ENCODE measurements around the gene TMIE. TPM values are rescaled to one million over a fixed set of nuclear protein-coding genes. Genes with fewer than 3 reads are reported as not detected.

Gene TMIE
- total and polyA plus RNA-seq, 4 donors, result 0.32 to 0.71 (median 0.57) TPM

DNA sequence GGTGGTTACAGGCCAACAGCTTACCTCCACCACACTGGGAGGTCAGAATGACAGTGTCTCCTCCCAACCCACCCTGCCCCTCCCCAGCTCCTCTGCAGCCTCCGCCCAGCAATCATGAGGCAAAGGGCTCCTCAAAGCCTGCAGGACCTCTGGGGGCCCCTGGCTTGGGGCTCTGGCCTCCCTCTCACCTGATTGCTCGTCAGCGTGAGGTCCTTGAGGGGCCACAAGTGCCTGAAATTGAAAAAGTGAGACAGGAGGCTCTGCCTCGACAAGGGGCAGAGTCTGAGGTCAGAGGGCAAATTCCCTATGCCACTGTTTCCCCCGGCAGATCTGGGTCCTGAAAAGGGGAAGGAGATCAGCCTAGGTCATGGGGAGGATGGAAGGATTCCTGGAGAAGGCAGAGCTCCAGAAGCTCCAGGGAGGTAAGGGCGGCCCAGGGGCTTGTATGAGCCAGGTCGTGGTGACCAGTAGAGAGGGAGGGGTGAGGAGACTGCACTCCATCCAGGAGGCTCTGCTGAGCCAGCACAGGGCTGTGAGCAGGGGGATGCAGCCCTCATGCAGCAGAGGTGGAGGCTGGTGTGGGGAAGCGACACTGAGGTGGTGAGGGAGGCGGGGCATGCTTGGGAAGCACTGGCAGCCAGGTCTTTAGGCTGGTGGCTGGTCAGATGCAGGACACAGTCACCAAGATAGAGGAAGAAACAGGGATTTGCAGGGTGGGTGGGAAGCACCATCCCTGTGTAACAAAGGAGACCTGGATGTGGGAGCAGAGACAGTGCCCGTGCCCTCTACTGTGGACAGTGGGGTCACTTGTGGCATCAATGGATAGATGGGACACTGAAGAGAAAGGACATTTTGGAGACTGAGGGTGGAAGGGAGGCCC is 27.8 kb upstream of the TMIE start:
- TF ChIP-seq, protein P1, sequence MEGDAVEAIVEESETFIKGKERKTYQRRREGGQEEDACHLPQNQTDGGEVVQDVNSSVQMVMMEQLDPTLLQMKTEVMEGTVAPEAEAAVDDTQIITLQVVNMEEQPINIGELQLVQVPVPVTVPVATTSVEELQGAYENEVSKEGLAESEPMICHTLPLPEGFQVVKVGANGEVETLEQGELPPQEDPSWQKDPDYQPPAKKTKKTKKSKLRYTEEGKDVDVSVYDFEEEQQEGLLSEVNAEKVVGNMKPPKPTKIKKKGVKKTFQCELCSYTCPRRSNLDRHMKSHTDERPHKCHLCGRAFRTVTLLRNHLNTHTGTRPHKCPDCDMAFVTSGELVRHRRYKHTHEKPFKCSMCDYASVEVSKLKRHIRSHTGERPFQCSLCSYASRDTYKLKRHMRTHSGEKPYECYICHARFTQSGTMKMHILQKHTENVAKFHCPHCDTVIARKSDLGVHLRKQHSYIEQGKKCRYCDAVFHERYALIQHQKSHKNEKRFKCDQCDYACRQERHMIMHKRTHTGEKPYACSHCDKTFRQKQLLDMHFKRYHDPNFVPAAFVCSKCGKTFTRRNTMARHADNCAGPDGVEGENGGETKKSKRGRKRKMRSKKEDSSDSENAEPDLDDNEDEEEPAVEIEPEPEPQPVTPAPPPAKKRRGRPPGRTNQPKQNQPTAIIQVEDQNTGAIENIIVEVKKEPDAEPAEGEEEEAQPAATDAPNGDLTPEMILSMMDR (IDR thresholded peaks at IDR 0.05; ENCODE audit: control extremely low read depth, extremely low read depth), result no peak
- Histone ChIP-seq H3K4me1 (ENCODE audit: control insufficient read depth in 5 of 5, insufficient read depth in 5 of 5, low read length in 5 of 5) (peaks cover 0 to 5% (median 0%) of the 10 kb centered on the region in 5 donors), H3K4me3 (no peak overlapping the region), H3K27me3 (ENCODE audit: control insufficient read depth in 3 of 3, insufficient read depth in 3 of 3, low read length in 2 of 3) (no peaks in the 10 kb centered on the region), H3K9me3 (ENCODE audit: control insufficient read depth in 4 of 4, insufficient read depth in 3 of 4, low read length in 3 of 4) (no peaks in the 10 kb centered on the region), H3K36me3 (ENCODE audit: control insufficient read depth in 4 of 4, insufficient read depth in 4 of 4, low read length in 4 of 4) (peaks cover 0 to 46% (median 0%) of the 10 kb centered on the region in 4 donors), H3K9ac (ENCODE audit: insufficient read depth in 1 of 2, low read length in 2 of 2) (no peak overlapping the region), H3K27ac (ENCODE audit: low read depth in 1 of 2, low read length in 1 of 2) (no peak overlapping the region)
- 84 to 88% methylated on average over 10 of the region's 10 CpGs for WGBS, 2 donors
- ATAC-seq (ENCODE audit: insufficient read depth, low FRiP score), result no peak
- peak in 1 of 3 donors; percentile 5 for DNase-seq

DNA sequence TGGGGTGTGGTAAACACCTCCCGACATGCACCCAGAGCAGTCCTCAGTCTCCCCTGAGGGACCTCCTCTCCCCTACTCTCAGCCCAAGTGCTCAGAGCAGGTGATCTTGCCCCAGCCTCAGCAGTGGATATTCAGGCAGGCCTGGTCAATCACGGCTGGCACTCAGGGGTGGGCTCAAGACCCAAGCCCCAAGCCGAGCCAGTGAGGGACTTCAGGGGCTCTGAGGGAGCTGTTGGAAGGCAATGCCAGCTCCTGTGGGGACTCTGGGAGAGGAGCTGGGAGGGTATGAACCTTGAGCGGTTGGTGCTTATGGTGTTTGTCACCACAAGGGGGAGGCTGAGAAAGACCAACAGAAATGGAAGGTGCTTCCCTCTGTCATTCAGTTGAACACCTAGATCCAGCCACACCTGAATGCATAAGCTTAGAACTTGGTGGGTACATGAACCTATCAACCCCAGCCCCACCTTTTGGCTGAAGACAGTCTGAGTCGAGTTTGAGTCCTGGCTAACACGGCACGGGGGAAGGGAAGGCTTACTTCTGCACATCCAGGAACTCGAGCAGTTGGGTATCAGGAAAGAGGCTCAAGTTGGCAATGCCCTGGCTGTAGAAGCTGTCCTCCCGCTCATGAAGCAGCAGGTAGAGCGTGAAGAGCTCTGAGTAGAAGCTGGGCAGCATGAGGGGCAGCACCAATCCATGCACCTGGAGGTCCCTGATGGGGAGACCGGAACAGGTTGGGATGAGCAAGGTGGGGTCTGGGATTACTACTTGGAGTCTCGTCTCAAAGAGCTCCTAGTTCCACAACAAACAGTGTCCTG is 27.0 kb upstream of the TMIE start:
- Histone ChIP-seq H3K4me3 (no peak overlapping the region), H3K27ac (ENCODE audit: low read depth in 1 of 2, low read length in 1 of 2) (no peak overlapping the region), H3K9me3 (ENCODE audit: control insufficient read depth in 4 of 4, insufficient read depth in 3 of 4, low read length in 3 of 4) (no peaks in the 10 kb centered on the region), H3K36me3 (ENCODE audit: control insufficient read depth in 4 of 4, insufficient read depth in 4 of 4, low read length in 4 of 4) (peaks cover 0 to 46% (median 0%) of the 10 kb centered on the region in 4 donors), H3K9ac (ENCODE audit: insufficient read depth in 1 of 2, low read length in 2 of 2) (no peak overlapping the region), H3K27me3 (ENCODE audit: control insufficient read depth in 3 of 3, insufficient read depth in 3 of 3, low read length in 2 of 3) (no peaks in the 10 kb centered on the region), H3K4me1 (ENCODE audit: control insufficient read depth in 5 of 5, insufficient read depth in 5 of 5, low read length in 5 of 5) (peaks cover 0 to 5% (median 0%) of the 10 kb centered on the region in 5 donors)
- ATAC-seq (ENCODE audit: insufficient read depth, low FRiP score) (no peak), DNase-seq (no peak)
- 94 to 95% methylated on average over 12 of the region's 12 CpGs for WGBS, 2 donors
- TF ChIP-seq, protein P1 (IDR thresholded peaks at IDR 0.05; ENCODE audit: control extremely low read depth, extremely low read depth), result no peak

DNA sequence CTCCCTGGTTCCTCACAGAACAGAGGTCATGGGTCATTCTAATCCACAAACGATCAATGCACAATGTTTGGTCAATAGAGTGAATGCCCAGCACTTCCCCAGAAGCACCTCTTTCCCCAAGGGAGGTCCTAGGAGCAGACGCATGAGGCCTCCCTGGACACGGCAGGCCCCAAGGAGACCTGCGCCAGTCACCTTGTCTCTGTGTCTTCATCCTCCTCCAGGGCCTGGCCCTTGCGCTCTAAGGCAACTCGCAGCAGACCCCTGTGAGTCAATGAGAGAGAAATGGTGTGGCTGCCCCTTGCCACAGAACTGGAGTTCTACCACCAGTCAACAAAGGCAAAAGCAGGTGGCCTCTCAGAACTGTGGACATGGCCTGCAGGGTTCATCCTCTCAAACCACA is 25.8 kb upstream of the TMIE start:
- DNase-seq, result no peak

More for the DNA sequence above, 25.8 kb upstream of the TMIE start:
- WGBS, 2 donors, result 91 to 95% methylated on average over 6 of the region's 6 CpGs
- peaks cover 0 to 5% (median 0%) of the 10 kb centered on the region in 5 donors for H3K4me1 ChIP-seq (ENCODE audit: control insufficient read depth in 5 of 5, insufficient read depth in 5 of 5, low read length in 5 of 5)
- no peak overlapping the region for H3K27ac ChIP-seq (ENCODE audit: low read depth in 1 of 2, low read length in 1 of 2)
- H3K36me3 ChIP-seq (ENCODE audit: control insufficient read depth in 4 of 4, insufficient read depth in 4 of 4, low read length in 4 of 4), result peaks cover 0 to 51% (median 0%) of the 10 kb centered on the region in 4 donors
- no peaks in the 10 kb centered on the region for H3K27me3 ChIP-seq (ENCODE audit: control insufficient read depth in 3 of 3, insufficient read depth in 3 of 3, low read length in 2 of 3)
- no peaks in the 10 kb centered on the region for H3K9me3 ChIP-seq (ENCODE audit: control insufficient read depth in 4 of 4, insufficient read depth in 3 of 4, low read length in 3 of 4)
- TF ChIP-seq, protein P1 (IDR thresholded peaks at IDR 0.05; ENCODE audit: control extremely low read depth, extremely low read depth), result no peak
- no peak overlapping the region for H3K4me3 ChIP-seq
- H3K9ac ChIP-seq (ENCODE audit: insufficient read depth in 1 of 2, low read length in 2 of 2), result no peak overlapping the region
- ATAC-seq (ENCODE audit: insufficient read depth, low FRiP score), result no peak
